GM19324 (cell line): ENCODE data around the gene WASHC2A.
"Not testable (repeated sequence)": the region's sequence is repeated elsewhere in the genome, so short reads cannot be mapped to it uniquely, and the experiment has no call there.

Experiments
- ATAC-seq: cut with Tn5 transposase; IDR thresholded peaks from one replicate; pipeline ENCODE4 v1.9.1; 2021; ENCODE audit warnings: mild to moderate bottlenecking, moderate library complexity; ENCODE audit not compliant: unreplicated experiment, low FRiP score

WASHC2A gene

GRCh38 chr10:50058727-50059126 is 9.0 kb upstream of the WASHC2A start:
- not testable (repeated sequence) for ATAC-seq

- not testable (repeated sequence) for ATAC-seq
Measured at GRCh38 chr10:50059946-50060345, 7.8 kb upstream of the WASHC2A start.

DNA sequence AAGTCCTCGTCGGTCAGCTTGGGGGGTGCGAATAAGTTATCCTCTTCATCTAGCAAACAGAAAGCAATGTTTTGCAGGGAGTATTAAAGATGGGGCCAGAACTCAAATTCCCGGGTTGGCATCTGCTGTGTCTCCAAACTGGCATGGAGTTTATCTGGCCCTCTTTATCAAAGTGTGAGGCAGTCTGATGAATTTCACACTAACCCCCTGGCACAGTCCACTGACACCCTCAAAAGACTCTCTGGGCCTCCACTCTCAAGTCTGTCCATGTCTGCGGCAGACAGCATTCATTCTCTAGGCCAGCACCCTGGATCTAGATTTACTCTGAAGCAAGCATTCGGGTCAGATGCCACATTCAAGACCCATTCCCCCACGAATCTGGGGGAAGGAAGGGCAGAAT is 6.2 kb upstream of the WASHC2A start:
- not testable (repeated sequence) for ATAC-seq

- ATAC-seq = no peak
Measured at GRCh38 chr10:50063100-50063499, 4.7 kb upstream of the WASHC2A start.

DNA sequence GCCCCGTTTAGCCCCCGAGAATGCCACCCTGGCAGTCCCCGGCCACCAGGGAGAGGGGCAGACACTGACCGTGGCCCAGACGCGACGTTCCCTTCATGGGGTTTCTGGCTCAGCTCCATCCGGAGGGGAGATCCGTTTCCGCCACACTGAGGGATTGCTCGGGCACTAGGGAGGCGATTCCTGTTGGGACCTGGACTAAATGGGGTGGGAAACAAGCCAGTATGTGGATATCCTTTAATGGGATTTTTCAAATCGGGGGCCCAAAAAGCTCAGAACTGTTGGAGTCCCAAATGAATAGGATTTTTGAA is 552 bp downstream of the WASHC2A start:
- not testable (repeated sequence) for ATAC-seq

DNA sequence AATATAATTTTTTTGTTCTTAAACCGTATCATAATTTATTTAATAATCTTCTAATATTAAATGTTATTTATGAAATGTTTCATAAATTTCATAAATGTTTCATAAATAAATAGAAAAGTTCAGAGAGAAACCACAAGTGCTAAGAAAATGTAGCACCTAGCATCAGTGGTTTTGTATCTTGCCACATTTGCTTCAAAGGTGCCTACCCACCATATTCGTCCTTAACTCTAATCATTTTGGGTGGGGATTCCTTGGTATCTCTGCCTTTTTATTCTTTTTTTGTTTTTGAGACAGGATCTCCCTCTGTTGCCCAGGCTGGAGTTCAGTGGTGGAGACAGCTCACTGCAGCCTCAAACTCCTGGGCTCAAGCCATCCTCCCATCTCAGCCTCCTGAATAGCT is 7.4 kb downstream of the WASHC2A start:
- ATAC-seq = not testable (repeated sequence)

DNA sequence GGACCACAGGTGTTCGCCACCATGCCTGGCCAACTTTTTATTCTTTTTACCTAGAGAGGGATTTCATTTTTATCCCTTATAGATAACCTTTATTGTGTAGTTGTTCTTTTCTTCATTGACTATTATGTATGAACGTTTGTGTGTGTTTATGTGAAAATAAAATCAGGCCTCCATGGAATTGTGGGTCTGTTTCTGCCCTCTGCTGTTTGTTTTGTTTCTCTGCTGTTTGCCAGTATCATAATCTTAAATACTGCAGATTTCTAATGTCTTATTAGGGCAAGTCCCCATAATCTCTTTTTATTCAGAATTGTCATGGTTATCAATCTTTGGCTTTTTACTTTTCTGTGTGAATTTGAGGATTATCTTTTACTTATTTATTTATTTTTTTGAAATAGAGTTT is 7.8 kb downstream of the WASHC2A start:
- not testable (repeated sequence) for ATAC-seq

DNA sequence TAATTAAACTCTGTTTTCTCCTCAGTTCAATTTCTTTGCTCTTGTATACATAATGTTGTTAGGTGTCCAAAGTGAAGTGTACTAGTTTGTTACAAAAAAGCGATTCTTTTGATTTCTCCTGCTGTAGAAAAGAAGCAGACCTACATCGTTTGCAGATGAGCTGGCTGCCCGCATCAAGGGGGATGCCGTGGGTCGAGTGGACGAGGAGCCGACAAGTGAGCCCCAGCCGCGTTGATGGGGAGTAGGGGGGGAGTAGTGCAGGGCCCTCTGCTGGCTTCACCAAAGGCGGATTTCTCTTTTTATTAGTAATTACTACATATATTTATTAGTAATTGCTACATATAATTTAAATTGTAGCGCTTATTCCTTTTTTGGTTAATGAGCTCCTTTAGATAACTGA is 23.6 kb downstream of the WASHC2A start:
- not testable (repeated sequence) for ATAC-seq

GRCh38 chr10:50092928-50093327 is 25.2 kb downstream of the WASHC2A start:
- not testable (repeated sequence) for ATAC-seq

DNA sequence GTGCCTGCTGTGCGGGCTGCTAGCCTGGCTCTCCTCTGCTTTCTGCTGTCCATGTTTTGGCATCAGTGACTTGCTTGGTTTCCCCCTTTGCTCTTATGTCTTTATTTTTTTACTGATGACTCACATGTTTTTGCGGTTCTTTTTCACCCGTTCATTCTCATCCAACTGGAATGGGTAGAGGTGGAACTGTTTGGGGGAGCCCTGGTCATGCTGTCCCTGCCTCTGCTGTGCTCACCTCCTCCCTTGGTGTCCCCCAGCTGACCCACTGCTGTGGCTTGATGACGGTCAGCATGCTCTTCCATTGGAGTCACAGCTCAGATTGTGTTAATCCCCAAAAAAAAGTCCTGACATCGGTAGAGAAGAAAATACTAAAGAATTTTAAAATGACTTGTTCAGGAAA is 26.9 kb downstream of the WASHC2A start:
- not testable (repeated sequence) for ATAC-seq

DNA sequence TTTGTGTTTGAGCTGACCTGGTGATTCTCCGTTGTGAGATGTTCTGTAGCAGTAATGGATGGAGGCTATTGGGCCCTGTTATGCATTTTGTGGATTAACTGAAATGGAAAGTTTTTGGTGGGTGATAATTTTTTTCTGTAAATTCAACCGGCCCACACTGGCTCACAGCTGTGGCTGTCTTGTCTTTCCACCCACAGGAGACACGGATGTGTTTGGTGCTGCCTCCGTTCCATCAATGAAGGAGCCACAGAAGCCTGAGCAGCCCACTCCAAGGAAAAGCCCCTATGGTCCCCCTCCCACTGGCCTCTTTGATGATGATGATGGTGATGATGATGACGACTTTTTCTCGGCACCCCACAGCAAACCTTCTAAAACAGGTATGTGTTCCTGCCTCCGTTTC is 27.6 kb downstream of the WASHC2A start:
- ATAC-seq = not testable (repeated sequence)

DNA sequence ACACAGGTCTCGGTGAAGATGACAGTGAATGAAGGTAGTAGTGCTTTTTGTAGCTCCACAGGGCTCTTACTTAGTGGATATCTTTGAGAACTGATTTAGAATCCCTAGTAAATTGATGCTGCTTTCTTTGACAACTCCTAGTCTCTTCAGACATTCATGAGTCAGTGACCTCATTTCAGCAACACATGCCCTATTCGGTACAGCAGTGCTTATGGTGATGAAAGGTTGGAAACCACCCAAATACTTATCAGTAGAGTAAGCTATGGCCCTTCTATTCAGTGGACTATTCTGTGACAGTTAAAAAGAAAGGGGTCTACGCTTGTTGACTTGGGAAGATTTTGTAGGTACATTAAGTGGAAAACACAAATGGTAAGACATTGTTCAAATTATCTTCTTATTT is 29.0 kb downstream of the WASHC2A start:
- not testable (repeated sequence) for ATAC-seq

- not testable (repeated sequence) for ATAC-seq
Measured at GRCh38 chr10:50098645-50099044, 30.9 kb downstream of the WASHC2A start.

DNA sequence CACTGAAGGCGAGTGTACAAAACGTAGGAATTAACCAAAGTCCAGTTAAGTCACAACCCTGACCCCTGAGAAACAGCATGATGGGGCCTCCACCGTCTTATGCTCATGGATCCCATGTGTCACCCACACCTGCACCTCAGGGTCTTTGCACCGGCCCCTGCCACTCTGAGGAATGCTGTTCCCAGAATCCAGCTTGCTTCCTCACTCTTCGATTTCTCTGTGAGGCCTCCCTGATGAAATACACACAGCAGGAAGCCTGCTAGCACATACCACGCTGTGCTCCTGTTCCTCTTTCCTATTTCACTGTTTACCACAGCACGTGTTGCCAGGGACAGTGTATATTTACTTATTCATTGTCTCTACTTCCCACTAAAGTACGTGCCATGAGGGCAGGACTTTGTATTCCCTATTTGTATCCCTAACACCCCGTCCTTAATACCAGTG is 33.4 kb downstream of the WASHC2A start:
- ATAC-seq = not testable (repeated sequence)

- not testable (repeated sequence) for ATAC-seq
Measured at GRCh38 chr10:50101747-50102146, 34.0 kb downstream of the WASHC2A start.

GRCh38 chr10:50102267-50102666 is 34.5 kb downstream of the WASHC2A start:
- not testable (repeated sequence) for ATAC-seq

- ATAC-seq = not testable (repeated sequence)
Measured at GRCh38 chr10:50108999-50109698, 41.4 kb downstream of the WASHC2A start.

GRCh38 chr10:50112419-50113112 is 44.8 kb downstream of the WASHC2A start:
- not testable (repeated sequence) for ATAC-seq

GRCh38 chr10:50126765-50127164 is 59.0 kb downstream of the WASHC2A start:
- not testable (repeated sequence) for ATAC-seq

DNA sequence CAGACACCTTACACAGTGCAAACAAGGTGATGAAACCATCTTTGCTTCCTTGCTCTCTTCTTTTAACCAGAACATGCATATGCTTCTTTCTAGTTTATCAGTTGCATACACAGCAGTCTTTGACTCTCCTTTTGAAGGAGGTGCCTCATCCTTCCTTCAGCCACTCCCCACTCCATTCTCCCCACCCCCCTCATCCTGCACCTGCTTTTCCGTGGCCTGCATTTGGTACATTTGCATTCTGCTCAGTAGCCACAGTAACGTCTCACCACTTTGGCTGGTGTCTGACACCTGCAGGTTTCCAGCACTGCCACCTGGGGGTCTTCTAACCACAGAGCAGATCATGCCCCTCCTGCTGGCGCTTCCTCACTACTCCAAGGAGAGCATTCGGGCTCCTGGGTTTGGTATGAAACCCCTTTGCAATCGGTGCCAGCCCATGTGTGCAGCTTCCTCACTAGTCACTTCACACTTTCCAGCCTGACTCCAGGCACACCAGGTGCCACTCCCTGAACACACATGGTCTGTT is 60.1 kb downstream of the WASHC2A start:
- not testable (repeated sequence) for ATAC-seq

DNA sequence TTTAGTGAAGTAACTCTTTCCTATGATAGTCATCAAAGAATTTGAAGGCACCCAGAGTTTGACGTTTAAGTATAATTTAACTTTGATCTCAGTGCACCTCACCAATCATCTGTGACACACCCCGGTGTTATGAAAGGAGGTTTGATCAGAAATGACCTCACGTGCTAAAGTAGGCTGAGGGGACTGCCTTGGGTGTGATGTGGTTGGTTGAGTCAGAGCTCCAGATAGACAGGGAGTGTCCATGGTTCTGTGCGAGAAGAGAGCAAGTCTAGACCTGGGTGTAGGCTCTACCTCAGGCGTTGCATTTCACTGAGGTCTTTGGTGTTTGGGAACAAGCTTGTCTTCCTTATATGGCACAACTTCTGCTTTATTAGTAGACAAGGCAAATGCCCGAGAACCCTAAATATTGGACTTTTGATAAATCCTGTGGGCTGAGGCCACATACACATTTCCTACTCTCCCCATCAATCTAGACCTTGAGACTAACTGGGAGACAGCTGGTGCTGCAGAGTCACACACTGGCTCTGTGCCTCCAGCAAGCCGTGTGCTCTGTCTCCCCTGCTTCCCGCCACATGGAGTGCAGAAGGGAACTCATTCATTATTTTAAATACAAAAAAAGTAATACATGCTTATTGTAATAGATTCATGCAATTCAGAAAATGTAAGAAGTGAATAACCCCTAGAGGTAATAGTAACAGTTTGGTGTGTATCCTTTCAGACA is 63.7 kb downstream of the WASHC2A start:
- ATAC-seq = not testable (repeated sequence)
